Measurements from ENCODE around the gene CLIC2. TPM values are rescaled to one million over a fixed set of nuclear protein-coding genes. Genes with fewer than 3 reads are reported as not detected.

CLIC2 gene
- total RNA-seq, 1 experiment from 2014 or later, result 0.80 TPM

GRCh38 chrX:155263854-155264628, 70.4 kb downstream of the CLIC2 start, which contains the start of gene RAB39B:
Gene RAB39B (minus strand): TSS chrX:155264491. CDS start chrX:155264288, 203 bp downstream.
- TF ChIP-seq SIN3A (IDR thresholded peaks at IDR 0.05; ENCODE audit: borderline replicate concordance, insufficient read depth, low read depth, low read length) (no peak), REST (IDR thresholded peaks at IDR 0.05; ENCODE audit: insufficient read depth in 1 of 2, low read depth in 2 of 2, low read length in 1 of 2) (no peak; a peak in 1 of 4 replicates), POLR2AphosphoS5 (IDR thresholded peaks at IDR 0.05; ENCODE audit: low read depth, low read length) (no peak), TCF7L2 (IDR thresholded peaks at IDR 0.05; ENCODE audit: low read depth, low read length) (no peak), CTCF (IDR thresholded peaks at IDR 0.05) (peak; percentile 64)
- peaks cover 5% of the 10 kb centered on the region for H3K4me1 ChIP-seq (ENCODE audit: control insufficient read depth, insufficient read depth, low read length)
- no TSS peak for BruUV-seq (replicated peaks)
- H3K9me3 ChIP-seq (ENCODE audit: control insufficient read depth, insufficient read depth, low read depth, low read length), result no peaks in the 10 kb centered on the region
- H3K4me3 ChIP-seq (ENCODE audit: low read depth in 2 of 2, low read length in 2 of 2), result peak within 1 kb of the TSS; percentile 67 to 87
- ATAC-seq (peak; percentile 99), DNase-seq (ENCODE audit: low read depth, low spot score) (peak; percentile 46)
- CTCF ChIA-PET, result no interaction called here
- intact Hi-C loops (cut with micrococcal nuclease; ENCODE audit: unreplicated experiment) (no loop called here), in situ Hi-C loops (cut with HindIII; ENCODE audit: low pct_unique_long_range_greater_than_20kb, low sequenced_read_pairs) (no loop called here)
- H3K27ac ChIP-seq (ENCODE audit: low read length), result peak within 1 kb of the TSS; percentile 68; the same call in 1 of the 2 replicates
- no peaks in the 10 kb centered on the region for H3K36me3 ChIP-seq (ENCODE audit: control insufficient read depth, insufficient read depth, low read length)
- H3K27me3 ChIP-seq (ENCODE audit: control insufficient read depth, insufficient read depth, low read length), result no peaks in the 10 kb centered on the region; the same call in 1 of the 2 replicates
- POLR2A ChIA-PET, result no interaction called here

- POLR2A ChIA-PET, result no interaction called here
- intact Hi-C loops (cut with micrococcal nuclease; ENCODE audit: unreplicated experiment), result no loop called here
Observed at GRCh38 chrX:155262970-155263754, 71.3 kb downstream of the CLIC2 start.

More at GRCh38 chrX:155262970-155263754, 71.3 kb downstream of the CLIC2 start:
- CTCF ChIA-PET, result no interaction called here
- H3K9me3 ChIP-seq (ENCODE audit: control insufficient read depth, insufficient read depth, low read depth, low read length), result no peaks in the 10 kb centered on the region
- peak overlapping the region; percentile 67 to 87 for H3K4me3 ChIP-seq (ENCODE audit: low read depth in 2 of 2, low read length in 2 of 2)
- no TSS peak for BruUV-seq (replicated peaks)
- peaks cover 5% of the 10 kb centered on the region for H3K4me1 ChIP-seq (ENCODE audit: control insufficient read depth, insufficient read depth, low read length)
- peak overlapping the region; percentile 68; the same call in 1 of the 2 replicates for H3K27ac ChIP-seq (ENCODE audit: low read length)
- TF ChIP-seq SIN3A (IDR thresholded peaks at IDR 0.05; ENCODE audit: borderline replicate concordance, insufficient read depth, low read depth, low read length), result no peak
- no peak for TF ChIP-seq REST (IDR thresholded peaks at IDR 0.05; ENCODE audit: insufficient read depth in 1 of 2, low read depth in 2 of 2, low read length in 1 of 2)
- TF ChIP-seq CTCF (IDR thresholded peaks at IDR 0.05), result no peak
- no peak for TF ChIP-seq POLR2AphosphoS5 (IDR thresholded peaks at IDR 0.05; ENCODE audit: low read depth, low read length)
- no peak for TF ChIP-seq TCF7L2 (IDR thresholded peaks at IDR 0.05; ENCODE audit: low read depth, low read length)
- ATAC-seq (no peak), DNase-seq (ENCODE audit: low read depth, low spot score) (no peak)
- in situ Hi-C loops (cut with HindIII; ENCODE audit: low pct_unique_long_range_greater_than_20kb, low sequenced_read_pairs), result no loop called here
- no peaks in the 10 kb centered on the region for H3K36me3 ChIP-seq (ENCODE audit: control insufficient read depth, insufficient read depth, low read length)
- no peaks in the 10 kb centered on the region; the same call in none of the 2 replicates for H3K27me3 ChIP-seq (ENCODE audit: control insufficient read depth, insufficient read depth, low read length)

All from Panc1 (cell line).